ENCODE data around the gene SCN1B.
"Not testable (repeated sequence)": the region's sequence is repeated elsewhere in the genome, so short reads cannot be mapped to it uniquely, and the experiment has no call there.

Gene SCN1B

DNA sequence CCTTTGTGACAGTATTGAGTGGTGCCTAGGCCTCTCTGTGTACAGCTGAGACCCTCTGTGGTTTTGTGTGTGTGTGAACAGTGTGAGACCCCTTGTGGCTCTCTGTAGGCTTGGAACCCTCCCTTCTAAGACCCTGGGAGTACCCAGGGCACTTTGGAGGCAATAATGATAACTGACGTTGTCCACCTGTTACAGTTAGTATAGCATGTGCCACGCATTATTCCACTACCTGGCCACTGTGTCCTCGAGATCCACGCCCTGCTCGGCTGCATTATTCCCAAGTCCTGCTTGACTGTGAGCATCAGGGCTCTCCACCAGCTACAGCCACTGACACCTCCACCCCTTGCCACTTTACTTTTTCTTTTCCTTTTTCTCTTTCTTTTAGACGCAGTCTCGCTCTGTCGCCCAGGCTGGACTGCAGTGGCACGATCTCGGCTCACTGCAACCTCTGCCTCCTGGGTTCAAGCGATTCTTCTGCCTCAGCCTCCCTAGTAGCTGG lies 28.2 kb upstream of the SCN1B start:
- no peak for DNase-seq

DNA sequence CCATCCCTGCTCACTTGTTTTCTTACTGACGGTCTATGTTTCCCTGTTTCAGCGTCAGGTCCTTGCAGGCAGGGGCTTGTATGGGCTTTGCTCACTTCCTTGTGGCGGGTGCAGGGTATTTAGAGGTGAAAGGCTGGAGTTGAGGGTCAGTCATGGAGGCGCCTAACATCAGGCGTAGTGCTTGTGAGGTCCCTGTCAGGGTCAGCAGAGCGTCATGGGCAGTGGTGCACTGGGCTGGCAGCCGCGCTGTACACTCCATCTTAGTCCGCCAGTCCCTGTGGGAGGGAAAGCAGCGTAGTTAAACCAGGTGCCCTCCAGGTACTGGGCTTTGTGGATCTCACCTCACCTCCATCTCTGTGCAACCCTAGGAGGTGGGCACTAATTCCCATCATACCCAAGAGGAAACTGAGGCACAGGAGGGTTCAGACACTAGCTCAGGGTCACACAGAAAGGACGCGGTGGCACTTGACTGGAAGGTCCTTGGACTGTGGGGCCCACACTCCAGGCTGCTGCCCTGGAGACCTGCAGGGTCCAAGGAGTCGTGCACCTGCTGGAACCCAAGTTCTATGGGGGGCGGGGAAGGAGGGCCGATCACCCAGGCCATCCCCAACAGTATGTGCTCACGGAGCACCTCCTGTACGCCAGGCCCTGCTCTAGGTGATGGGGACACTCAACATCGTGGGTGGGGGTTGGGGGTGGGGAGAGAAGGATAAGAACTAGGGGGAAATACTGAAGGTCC lies 25.6 kb upstream of the SCN1B start:
- no peak for DNase-seq

- DNase-seq, result no peak
Observed at GRCh38 chr19:35005256-35005977, 24.9 kb upstream of the SCN1B start.

GRCh38 chr19:35006007-35006341 lies 24.3 kb upstream of the SCN1B start:
- not testable (repeated sequence) for DNase-seq

- DNase-seq, result peak; percentile 19
Observed at GRCh38 chr19:35006342-35006998, 23.8 kb upstream of the SCN1B start.

DNA sequence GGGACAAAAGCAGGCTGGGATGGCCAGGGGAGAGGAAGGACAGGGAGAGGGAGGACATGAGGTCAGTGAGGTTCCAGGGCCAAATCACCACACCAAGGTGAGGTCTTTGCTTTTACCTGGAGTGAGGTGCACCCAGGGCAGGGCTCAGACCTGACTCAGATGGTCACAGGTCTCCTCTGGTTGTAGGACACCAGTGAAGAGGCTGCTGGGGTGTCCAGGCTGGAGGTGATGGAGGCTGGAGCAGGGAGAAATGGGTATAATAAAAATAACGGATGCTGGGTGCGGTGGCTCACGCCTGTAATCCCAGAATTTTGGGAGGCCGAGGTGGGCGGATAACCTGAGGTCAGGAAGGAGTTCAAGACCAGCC lies 23.3 kb upstream of the SCN1B start:
- no peak for DNase-seq

GRCh38 chr19:35007427-35007826 lies 22.8 kb upstream of the SCN1B start:
- DNase-seq, result not testable (repeated sequence)

DNA sequence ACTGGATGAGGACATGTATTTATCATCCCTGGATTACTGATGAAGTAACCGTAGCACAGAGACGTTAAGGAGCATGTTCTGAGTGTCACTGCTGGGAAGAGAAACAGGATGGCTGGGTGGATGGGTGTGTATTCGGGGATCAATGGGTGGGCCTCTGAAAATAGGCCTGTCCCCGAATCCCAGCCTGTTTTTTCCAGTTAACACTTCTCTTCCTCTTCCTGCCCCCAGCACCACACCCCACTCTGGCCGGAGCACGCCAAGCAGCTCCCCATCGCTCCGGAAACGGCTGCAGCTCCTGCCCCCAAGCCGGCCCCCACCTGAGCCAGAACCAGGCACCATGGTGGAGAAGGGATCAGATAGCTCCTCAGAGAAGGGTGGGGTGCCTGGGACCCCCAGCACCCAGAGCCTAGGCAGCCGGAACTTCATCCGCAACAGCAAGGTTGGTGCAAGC lies 21.4 kb upstream of the SCN1B start:
- no peak for DNase-seq

DNA sequence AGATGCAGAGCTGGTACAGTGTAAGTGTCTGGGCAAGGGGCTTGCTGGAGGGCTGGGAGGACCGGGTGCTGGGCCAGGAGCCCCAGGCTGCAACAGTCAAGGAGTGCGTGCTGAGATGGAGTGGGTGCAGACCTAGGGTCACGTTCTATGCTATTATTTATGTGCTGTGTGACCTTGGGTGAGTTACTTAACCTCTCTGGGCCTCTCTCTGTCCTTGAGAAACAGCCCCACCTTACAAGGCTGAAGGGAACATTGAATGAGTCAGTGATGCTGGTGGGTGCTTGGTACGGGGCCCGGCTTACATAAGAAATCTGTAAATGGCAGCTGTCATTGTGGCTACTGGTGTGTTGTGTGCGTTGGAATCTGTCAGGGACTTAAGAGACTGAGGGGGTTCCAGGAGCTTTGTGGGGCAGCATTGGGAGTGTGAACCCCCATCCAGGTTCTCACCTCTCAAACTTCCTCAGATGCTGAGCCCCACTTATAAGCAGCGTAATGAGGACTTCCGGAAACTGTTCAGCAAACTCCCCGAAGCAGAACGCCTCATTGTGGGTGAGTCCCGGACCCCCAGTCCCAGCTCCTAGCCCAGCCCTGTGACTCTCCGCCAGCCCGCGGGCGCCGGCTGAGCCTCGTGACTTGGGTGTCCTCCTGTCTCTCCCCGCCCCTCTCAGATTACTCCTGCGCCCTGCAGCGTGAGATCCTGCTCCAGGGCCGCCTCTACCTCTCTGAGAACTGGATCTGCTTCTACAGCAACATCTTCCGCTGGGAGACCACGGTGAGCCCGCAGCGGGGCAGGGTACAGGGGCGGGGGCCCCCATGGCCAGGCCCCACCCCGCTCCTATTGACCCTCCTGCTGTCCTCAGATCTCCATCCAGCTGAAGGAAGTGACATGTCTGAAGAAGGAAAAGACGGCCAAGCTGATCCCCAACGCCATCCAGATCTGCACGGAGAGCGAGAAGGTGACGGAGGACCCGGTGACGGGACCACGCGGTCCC lies 20.6 kb upstream of the SCN1B start:
- DNase-seq, result no peak

DNA sequence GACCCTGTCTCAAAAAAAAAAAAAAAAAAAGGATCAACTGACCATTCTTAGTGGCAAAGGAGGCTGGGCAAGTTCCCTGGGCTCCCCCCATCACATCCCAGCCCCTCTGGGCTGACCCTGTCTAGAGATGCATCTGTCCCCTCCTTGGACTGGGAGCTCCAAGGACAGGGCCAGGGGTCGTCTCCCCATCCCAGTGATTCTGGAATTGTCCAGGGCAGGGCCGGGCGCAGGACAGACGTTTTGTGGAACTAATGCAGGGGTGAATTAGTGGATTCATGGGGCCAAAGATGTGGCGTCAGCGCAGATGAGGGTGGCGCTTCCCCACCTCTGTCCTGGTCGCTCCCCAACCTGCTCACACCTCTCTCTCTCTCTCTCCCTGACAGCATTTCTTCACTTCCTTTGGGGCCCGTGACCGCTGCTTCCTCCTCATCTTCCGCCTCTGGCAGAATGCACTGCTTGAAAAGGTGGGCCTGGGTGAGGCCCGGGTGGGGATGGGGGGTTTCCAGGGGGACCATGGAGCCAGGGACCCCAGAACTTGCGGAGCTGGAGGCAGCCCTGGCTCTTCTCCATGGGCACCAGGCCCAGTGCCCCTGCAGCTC lies 19.1 kb upstream of the SCN1B start:
- no peak for DNase-seq

- no peak for DNase-seq
Observed at GRCh38 chr19:35011737-35012682, 18.3 kb upstream of the SCN1B start.

DNA sequence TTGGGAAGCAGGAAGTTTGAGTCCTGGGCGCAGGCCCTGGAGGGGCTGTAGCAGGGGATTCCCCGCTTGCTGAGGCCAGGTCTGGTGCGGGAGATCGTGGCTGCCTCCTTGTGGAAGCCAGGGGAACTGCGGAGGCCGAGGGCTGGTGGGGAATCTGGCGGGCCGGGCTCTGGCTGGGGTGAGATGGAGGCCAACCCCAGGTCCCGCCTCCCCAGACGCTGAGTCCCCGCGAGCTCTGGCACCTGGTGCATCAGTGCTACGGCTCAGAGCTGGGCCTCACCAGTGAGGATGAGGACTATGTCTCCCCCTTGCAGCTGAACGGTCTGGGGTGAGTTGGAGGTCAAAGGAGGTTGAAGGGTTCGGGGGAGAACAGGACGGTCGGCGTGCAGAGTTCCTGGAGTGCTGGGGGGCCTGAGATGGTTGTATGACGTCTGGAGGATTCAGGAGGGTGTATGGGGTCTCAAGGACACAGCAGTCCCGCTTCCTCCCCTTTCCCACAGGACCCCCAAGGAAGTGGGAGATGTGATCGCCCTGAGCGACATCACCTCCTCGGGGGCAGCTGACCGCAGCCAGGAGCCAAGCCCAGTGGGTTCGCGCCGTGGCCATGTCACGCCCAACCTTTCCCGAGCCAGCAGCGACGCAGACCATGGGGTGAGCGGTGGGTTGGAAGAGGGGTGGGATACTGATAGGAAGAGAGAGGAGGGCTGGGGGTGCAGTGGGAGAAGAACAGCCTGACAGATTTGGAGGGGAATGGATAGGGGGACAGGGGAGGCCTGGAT lies 17.0 kb upstream of the SCN1B start:
- DNase-seq, result peak; percentile 23

- DNase-seq, result no peak
Observed at GRCh38 chr19:35013820-35014754, 16.2 kb upstream of the SCN1B start.

- not testable (repeated sequence) for DNase-seq
Observed at GRCh38 chr19:35014774-35015173, 15.5 kb upstream of the SCN1B start.

DNA sequence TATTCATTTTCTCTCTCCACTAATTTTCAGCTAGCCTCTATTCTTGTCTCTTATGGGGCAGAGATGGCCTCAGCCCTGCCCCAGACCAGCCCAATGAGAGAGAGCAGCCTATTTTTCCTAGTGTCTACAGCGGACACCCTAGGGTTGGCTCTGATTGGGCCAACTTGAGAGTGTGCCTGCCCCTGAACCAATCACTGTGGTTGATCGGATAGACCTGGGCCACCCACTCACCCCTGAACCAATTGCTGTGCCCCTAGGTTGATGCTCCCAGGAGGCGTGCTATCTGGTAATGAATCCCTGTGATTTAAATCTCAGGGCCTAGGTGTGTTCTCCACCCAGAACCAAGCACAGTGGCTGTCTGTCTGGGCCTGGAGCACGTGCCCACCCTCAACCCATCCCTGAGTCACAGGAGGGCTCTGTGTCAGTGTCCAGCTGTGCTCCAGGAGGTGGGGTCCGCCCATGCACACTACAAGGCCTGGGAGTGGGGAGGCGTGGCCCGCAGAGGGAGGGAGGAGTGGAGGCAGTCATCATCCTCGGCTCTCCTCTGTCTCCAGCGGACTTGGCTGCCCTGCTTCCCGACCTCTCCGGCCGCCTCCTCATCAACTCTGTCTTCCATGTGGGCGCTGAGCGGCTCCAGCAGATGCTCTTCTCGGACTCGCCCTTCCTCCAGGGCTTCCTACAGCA lies 14.9 kb upstream of the SCN1B start:
- peak; percentile 25 for DNase-seq

DNA sequence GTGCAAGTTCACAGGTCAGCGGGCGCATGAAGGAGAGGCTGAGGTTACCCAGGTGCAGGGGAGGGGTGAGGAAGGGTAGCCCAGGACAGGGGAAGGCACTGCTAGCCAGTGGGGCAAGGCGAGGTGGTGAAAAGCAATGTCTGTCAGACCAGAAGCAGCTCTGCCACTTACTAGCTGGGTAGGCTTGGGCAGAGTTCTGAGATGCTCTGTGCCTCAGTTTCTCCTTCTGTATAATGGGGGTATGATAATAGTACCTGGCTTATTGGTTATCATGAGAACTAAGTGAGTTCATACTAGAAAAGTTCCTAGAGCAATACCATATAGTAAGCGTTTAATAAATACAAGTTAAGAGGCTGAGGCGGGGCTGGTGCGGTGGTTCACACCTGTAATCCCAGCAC lies 14.3 kb upstream of the SCN1B start:
- DNase-seq, result no peak

DNA sequence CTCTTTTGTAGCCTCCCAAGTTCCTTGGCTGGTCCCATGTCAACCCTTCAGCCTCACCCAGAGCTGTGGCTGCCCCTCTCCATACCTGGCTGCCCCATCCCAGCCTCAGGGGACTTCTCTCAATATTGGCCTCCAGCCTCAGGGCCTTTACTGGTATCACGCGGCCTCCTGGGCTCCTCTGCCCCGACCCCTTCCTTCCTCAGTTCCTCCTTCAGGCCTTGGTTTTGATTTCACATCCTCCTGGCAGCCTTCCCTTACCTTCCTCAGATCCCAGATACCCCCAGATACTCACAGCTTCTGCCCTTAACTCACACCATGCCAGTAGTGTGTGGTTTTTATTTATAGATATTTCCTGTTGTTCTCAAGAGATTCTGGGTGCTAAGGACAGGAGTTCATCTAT lies 12.8 kb upstream of the SCN1B start:
- no peak for DNase-seq

DNA sequence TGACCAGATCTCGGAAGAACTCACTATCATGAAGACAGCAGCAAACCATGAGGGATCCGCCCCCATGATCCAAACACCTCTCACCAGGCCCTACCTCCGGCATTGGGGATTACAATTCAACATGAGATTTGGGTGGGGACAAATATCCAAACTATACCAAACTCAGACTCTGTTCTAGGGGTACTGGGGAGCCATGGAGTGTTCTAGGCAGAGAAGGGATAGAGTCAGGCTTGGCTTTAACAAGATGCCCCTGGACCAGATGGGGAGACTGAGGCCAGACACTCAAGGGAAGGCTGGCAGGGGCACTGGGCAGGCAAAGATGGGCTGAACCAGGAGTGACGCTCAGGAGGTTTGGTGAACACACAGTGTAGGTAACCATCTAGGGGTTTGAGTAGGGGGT lies 11.9 kb upstream of the SCN1B start:
- no peak for DNase-seq
